ENCODE results near the gene GPR157.
A peak's percentile ranks its signal among the peaks of the same experiment; 100 is the strongest.

Gene GPR157

DNA sequence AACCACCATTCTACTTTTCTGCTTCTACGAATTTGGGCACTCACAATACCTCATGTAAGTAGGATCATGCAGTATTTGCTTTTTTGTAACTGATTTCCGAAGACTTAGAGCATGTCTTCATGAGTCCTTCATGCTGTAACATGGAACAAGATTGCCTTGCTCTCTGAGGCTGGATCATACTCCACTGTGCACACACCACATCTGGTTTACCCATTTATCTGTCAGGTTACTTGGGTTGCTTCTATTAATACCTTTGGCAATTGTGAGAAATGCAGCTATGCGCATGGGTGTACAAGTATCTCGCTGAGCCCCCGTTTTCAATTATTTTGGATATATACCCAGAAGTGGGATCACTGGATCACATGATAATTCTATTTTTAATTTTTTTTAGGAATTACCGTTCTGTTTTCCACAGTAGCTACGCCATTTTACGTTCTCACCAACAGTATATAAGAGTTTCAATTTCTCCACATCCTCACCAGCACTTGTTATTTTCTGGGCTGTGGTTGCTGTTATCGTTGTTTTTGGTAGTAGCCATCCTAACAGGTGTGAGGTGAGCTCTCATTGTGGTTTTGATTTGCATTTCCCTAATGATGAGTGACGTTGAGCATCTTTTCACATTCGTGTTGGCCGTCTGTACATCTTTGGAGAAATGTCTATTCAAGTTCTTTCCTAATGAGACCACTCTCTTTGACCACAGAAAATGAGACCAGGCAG lies 48.8 kb downstream of the GPR157 start:
- TF ChIP-seq CTCF (IDR thresholded peaks at IDR 0.05; ENCODE audit: low read depth, low read length) = no peak
- no peak for DNase-seq (ENCODE audit: low read depth in 2 of 2)

DNA sequence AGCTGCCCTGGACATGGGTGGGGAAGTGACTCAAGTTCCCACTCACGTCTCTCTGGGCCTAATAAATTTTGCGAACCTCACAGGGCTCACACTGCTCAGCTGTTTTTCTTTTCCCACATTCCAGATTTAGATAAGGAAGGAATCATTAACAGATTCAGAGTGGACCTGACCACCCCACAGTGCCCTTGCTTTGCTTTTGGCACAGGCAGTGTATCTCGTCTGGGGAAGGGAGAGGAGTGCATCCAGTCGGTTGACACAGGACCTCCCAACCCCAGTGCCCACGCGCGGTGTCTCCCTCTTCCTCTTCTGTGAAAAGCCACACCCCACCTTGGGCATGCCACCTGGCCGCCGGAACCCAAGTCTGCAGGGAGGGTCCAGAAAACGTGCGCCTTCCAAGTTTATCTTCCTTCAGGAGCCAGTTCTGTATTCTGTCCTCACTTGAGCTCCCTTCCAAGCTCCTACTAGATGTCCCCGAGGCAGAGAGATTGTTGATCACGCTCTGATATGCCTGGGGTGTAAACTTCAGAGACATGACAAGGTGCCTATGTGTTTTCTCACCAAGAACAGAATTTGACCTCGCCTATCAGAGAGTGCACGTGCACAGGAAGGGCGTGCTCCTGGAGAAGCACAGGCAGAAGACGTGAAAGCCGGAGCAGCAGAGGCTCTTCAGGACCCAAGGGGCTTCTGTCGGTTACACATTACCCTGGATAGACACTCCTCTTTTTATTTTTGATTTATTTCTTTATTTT lies 50.0 kb downstream of the GPR157 start:
- no peak for TF ChIP-seq CTCF (IDR thresholded peaks at IDR 0.05; ENCODE audit: low read depth, low read length)
- H3K4me3 ChIP-seq (replicated peaks in 1 of 2; ENCODE audit: low read depth in 2 of 2, low read length in 2 of 2) = no peak overlapping the region
- DNase-seq (ENCODE audit: low read depth in 2 of 2) = peak in 1 of 2 donors; percentile 41

More for the DNA sequence above, 48.8 kb downstream of the GPR157 start:
- no peak overlapping the region for H3K4me3 ChIP-seq (replicated peaks in 1 of 2; ENCODE audit: low read depth in 2 of 2, low read length in 2 of 2)

DNA sequence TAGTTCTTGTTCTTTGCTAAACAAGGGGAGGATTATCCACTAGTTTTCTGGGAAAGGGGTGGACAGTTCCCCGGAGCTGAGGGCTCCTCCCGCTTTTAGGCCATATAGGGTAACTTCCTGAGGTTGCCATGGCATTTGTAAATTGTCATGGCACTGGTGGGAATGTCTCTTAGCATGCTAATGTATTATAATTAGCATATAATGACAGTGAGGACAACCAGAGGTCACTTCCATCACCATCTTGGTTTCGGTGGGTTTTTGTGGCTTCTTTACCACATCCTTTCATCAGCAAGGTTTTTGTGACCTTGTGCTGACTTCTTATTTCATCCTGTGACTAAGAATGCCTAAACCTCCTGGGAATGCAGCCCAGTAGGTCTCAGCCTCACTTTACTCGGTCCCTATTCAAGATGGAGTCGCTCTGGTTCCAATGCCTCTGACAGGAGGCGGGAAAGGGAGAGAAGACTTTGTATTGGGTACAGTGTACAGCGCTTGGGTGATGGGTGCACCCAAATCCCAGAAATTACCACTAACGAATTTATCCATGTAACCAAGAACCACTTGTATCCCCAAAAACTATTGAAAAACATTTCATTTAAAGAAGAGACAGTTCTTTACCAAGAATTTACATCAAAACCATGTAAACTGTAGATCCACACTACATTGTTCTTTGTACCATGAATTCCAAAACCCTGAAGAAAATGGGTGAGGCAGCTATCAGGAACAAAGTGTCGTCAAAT lies 50.7 kb downstream of the GPR157 start:
- H3K4me3 ChIP-seq (replicated peaks in 1 of 2; ENCODE audit: low read depth in 2 of 2, low read length in 2 of 2) = no peak overlapping the region
- no peak for TF ChIP-seq CTCF (IDR thresholded peaks at IDR 0.05; ENCODE audit: low read depth, low read length)
- DNase-seq (ENCODE audit: low read depth in 2 of 2) = peak; percentile 39 to 66

DNA sequence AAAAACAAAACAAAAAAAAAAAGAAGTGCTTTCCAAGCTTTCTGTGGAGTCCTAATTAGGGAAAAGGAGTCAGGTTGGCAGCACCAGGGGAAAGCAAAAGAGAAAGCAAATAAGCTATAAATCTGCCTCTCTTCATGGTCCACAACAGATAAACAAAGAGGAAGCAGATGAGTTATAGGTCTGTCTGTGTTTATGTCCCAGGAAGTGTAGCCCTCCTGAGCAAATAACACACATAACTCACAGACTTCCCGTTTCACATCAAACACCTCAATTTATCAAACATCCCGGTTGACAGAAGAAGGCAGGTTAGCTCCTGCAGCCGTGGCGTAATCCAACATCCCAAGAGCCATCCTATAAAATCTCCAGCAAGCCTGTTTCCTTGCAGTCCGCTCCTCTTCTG lies 53.9 kb downstream of the GPR157 start:
- DNase-seq (ENCODE audit: low read depth in 2 of 2) = no peak
- TF ChIP-seq CTCF (IDR thresholded peaks at IDR 0.05; ENCODE audit: low read depth, low read length) = no peak
- H3K4me3 ChIP-seq (replicated peaks in 1 of 2; ENCODE audit: low read depth in 2 of 2, low read length in 2 of 2) = no peak overlapping the region

- no peak for DNase-seq (ENCODE audit: low read depth in 2 of 2)
- H3K4me3 ChIP-seq (replicated peaks in 1 of 2; ENCODE audit: low read depth in 2 of 2, low read length in 2 of 2) = no peak overlapping the region
- TF ChIP-seq CTCF (IDR thresholded peaks at IDR 0.05; ENCODE audit: low read depth, low read length) = no peak
Observed at GRCh38 chr1:9073143-9073542, 55.8 kb downstream of the GPR157 start.

DNA sequence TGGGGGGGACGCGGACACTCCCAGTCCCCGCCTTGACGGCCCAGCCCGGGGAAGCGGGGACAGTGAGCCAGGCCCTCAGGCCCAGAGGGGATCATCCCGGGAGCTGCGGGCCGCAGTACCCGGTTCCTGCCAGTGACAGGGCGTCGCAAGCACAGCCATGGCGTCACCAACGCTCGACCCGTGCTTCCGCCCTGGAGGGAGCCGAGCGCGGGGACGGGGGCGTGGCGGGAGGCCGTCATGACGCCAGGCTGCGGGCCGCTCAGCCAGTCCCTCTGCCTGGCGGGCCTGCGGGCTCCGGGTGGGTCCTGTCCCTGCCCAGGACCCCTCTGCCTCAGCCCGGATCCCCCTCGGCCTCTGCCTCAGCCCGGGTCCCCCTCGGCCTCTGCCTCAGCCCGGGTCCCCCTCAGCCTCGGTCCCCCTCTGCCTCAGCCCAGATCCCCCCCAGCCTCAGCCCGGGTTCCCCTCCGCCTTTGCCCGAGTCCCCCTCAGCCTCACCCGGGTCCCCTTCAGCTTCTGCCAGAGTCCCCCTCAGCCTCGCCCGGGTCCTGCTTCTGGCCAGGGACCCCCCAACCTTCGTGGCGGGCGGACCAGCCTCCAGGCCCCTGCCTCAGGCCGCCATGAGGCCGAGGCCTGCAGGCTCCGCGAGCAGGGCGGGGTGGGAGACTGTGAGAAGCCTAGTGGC lies 57.2 kb downstream of the GPR157 start:
- TF ChIP-seq CTCF (IDR thresholded peaks at IDR 0.05; ENCODE audit: low read depth, low read length) = no peak
- no peak overlapping the region for H3K4me3 ChIP-seq (replicated peaks in 1 of 2; ENCODE audit: low read depth in 2 of 2, low read length in 2 of 2)
- no peak for DNase-seq (ENCODE audit: low read depth in 2 of 2)
